K562 (cell line): ENCODE data around the gene HIRIP3. TPM values are rescaled to one million over a fixed set of nuclear protein-coding genes. Genes with fewer than 3 reads are reported as not detected.

ENCODE experiments used
- ARHGAP35 ChIP-seq: fragments of 450-650 bp; IDR thresholded peaks from 2 replicates; pipeline ENCODE4 v1.6.1; 2018; ENCODE audit not compliant: partially characterized antibody
- ASH1L ChIP-seq: fragments of 450-650 bp; IDR thresholded peaks from 2 replicates; pipeline ENCODE4 v1.6.1; 2018; ENCODE audit warnings: borderline replicate concordance, mild to moderate bottlenecking, low read depth; ENCODE audit not compliant: partially characterized antibody
- BMI1 ChIP-seq: fragments of 150-350 bp; IDR thresholded peaks from 2 replicates; pipeline ENCODE4 v1.6.1; 2014; ENCODE audit warnings: low read length
- CGGBP1 ChIP-seq: fragments of 250-450 bp; sonication (Bioruptor Pico); IDR thresholded peaks from 2 replicates; pipeline ENCODE4 v1.9.0; 2021; ENCODE audit warnings: mild to moderate bottlenecking
- CSDE1 ChIP-seq, 2 experiments: fragments of 450-650 bp; IDR thresholded peaks; 2 replicates each; pipeline ENCODE4 v1.6.1; 2016; ENCODE audit warnings: mild to moderate bottlenecking in 1 of 2
- DPF2 ChIP-seq: fragments of 450-650 bp; IDR thresholded peaks from 2 replicates; pipeline ENCODE4 v1.6.1; 2016
- ELK3 ChIP-seq: fragments of 450-650 bp; formaldehyde crosslinking; IDR thresholded peaks from 2 replicates; pipeline ENCODE4 v1.4.0; 2020; ENCODE audit warnings: mild to moderate bottlenecking
- FOXK2 ChIP-seq, 2 experiments: fragments of 450-650 bp; IDR thresholded peaks in 1 of 2; conservative IDR thresholded peaks in 1 of 2; 2 replicates each; pipeline ENCODE4 v1.6.1; 2016; ENCODE audit warnings: low read depth in 2 of 2, mild to moderate bottlenecking in 1 of 2
- HSF4 ChIP-seq: fragments of 250-450 bp; sonication (Bioruptor Pico); IDR thresholded peaks from 2 replicates; pipeline ENCODE4 v2.1.2; 2022; ENCODE audit warnings: mild to moderate bottlenecking, moderate library complexity, borderline replicate concordance
- KDM2B ChIP-seq: fragments of 250-450 bp; sonication (Bioruptor Pico); IDR thresholded peaks from 2 replicates; pipeline ENCODE4 v1.8.0; 2021; ENCODE audit warnings: mild to moderate bottlenecking, moderate library complexity
- KLF10 ChIP-seq: fragments of 250-450 bp; sonication (Bioruptor Pico); IDR thresholded peaks from 2 replicates; pipeline ENCODE4 v1.6.1; 2021; ENCODE audit warnings: matching md5 sums
- MBD1 ChIP-seq: fragments of 250-450 bp; sonication (Bioruptor Pico); IDR thresholded peaks from 2 replicates; pipeline ENCODE4 v1.8.0; 2022; ENCODE audit warnings: inconsistent platforms
- PHF8 ChIP-seq: fragments of 200-600 bp; sonication (generic); IDR thresholded peaks from 2 replicates; pipeline ENCODE4 v1.6.1; 2012; ENCODE audit warnings: mixed run types, mild to moderate bottlenecking, inconsistent platforms, low read length, moderate library complexity, borderline replicate concordance
- PREB ChIP-seq: sonication (generic); formaldehyde crosslinking; IDR thresholded peaks from 2 replicates; pipeline ENCODE4 v1.8.1; 2023; ENCODE audit warnings: mild to moderate bottlenecking, missing genetic modification reagents
- PTBP1 ChIP-seq: fragments of 200-400 bp; formaldehyde crosslinking; IDR thresholded peaks from 2 replicates; pipeline ENCODE4 v1.6.1; 2017; ENCODE audit warnings: low read depth, low read length
- SMARCA4 ChIP-seq: fragments of 450-650 bp; IDR thresholded peaks from 2 replicates; pipeline ENCODE4 v1.6.1; 2016
- SNRNP70 ChIP-seq: fragments of 200-400 bp; formaldehyde crosslinking; optimal IDR thresholded peaks from 2 replicates; pipeline ENCODE3; 2017; ENCODE audit warnings: low read depth, low read length
- TBP ChIP-seq: optimal IDR thresholded peaks from 2 replicates; pipeline ENCODE3; 2011; ENCODE audit warnings: low read depth, low read length, improper control_type of control experiment
- ZKSCAN8 ChIP-seq: fragments of 200-800 bp; sonication (Bioruptor generic); IDR thresholded peaks from 2 replicates; pipeline ENCODE4 v1.6.1; 2016; ENCODE audit warnings: missing genetic modification characterization, missing compliant biosample characterization
- ZNF217 ChIP-seq: sonication (generic); formaldehyde crosslinking; IDR thresholded peaks from 2 replicates; pipeline ENCODE4 v1.8.0; 2022; ENCODE audit warnings: mild to moderate bottlenecking, missing genetic modification reagents
- ZNF354B ChIP-seq: fragments of 250-450 bp; sonication (Bioruptor Pico); IDR thresholded peaks from 2 replicates; pipeline ENCODE4 v1.4.0; 2020
- ZNF431 ChIP-seq: sonication (generic); formaldehyde crosslinking; IDR thresholded peaks from 2 replicates; pipeline ENCODE4 v1.8.0; 2022; ENCODE audit warnings: mild to moderate bottlenecking, missing genetic modification reagents
- ZNF592 ChIP-seq: fragments of 450-650 bp; IDR thresholded peaks from 2 replicates; pipeline ENCODE4 v1.6.1; 2017; ENCODE audit warnings: antibody characterized with exemption, mild to moderate bottlenecking
- polyA plus RNA-seq, 8 experiments: library from polyadenylated mRNA; depleted of rRNA in 4 of 8; stranded (reverse) in 5 of 8; unstranded in 3 of 8; fragments of >200 nt; fragmentation: Nextera tagmentation in 2 of 8; fragmentation: Illumina TruSeq in 1 of 8; extraction: Ambion mirVana in 2 of 8; extraction: Trizol in 1 of 8; gene quantifications; 2 replicates each; pipeline versions ENCODE4 v1.2.1 to v1.2.3, GENCODE V29; 2011 to 2014; ENCODE audit warnings: inconsistent platforms in 1 of 8, missing spikeins in 1 of 8
- total RNA-seq, 7 experiments: library from RNA; depleted of rRNA in 6 of 7; stranded (reverse); fragments of >200 nt in 6 of 7; fragmentation: Illumina TruSeq in 2 of 7; extraction: Trizol in 2 of 7; gene quantifications; 2 replicates each; pipeline versions ENCODE4 v1.2.1 to v1.2.3, GENCODE V29; 2011 to 2021; ENCODE audit warnings: low replicate concordance in 1 of 7

Gene HIRIP3
- total and polyA plus RNA-seq, 9 of the 15 experiments (the other 6 are each of a cell fraction or from before 2014, with no cell fraction given), result 3.3 to 38.2 (median 18.2) TPM

- TF ChIP-seq ZNF592 (peak; percentile 81), TBP (peak; percentile 79), FOXK2 (conservative IDR thresholded peaks at IDR 0.05 in 1 of 2, IDR thresholded peaks at IDR 0.05 in 1 of 2; ENCODE audit: low read depth in 2 of 2) (no peak), ZNF217 (CRISPR knock-in tag) (no peak), HSF4 (no peak), PTBP1 (no peak), ZNF431 (no peak), ZKSCAN8 (CRISPR knock-in tag) (peak; percentile 26; the same call in 1 of the 2 replicates), PHF8 (peak; percentile 55; the same call in 1 of the 2 replicates), ASH1L (no peak), KDM2B (CRISPR knock-in tag) (no peak), BMI1 (no peak), ELK3 (no peak), SNRNP70 (no peak), DPF2 (no peak), ZNF354B (CRISPR knock-in tag) (no peak), CSDE1 (IDR thresholded peaks at IDR 0.05) (no peak; a peak in 1 of 4 replicates), ARHGAP35 (no peak), MBD1 (no peak), CGGBP1 (CRISPR knock-in tag) (no peak), KLF10 (CRISPR knock-in tag) (no peak), PREB (CRISPR knock-in tag) (no peak), SMARCA4 (no peak)
These were observed at the start of gene HIRIP3 (continued) for GRCh38 chr16:29995324-29995910.
